Raji (cell line): Measurements from ENCODE around the gene TRAPPC11.

ENCODE experiments used
- POLR2A ChIP-seq: IDR thresholded peaks from 2 replicates; pipeline ENCODE4 v1.6.1; 2011; ENCODE audit warnings: low read depth, low read length, control low read depth; ENCODE audit not compliant: insufficient read depth

TRAPPC11 gene

GRCh38 chr4:183675625-183676024 lies 16.5 kb downstream of the TRAPPC11 start:
- TF ChIP-seq POLR2A = no peak

- no peak for TF ChIP-seq POLR2A
Observed at GRCh38 chr4:183681119-183681518, 22.0 kb downstream of the TRAPPC11 start.

DNA sequence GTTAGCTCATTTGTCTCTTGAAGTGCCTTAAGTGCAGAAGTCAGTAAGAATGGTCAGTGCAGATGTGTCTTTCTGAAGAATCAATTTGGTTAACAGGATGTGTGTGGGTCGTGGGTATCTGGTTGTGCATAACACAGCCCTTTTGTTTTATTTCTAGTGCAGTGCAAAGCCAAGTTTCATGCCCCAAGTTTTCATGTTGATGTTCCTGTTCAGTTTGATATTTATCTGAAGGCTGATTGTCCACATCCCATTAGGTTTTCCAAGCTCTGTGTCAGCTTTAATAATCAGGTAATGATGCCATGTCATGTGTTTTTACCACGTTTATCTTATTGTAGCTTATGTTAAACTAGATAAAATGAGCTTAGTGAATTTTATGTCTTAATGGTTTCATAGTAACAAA lies 27.4 kb downstream of the TRAPPC11 start:
- no peak for TF ChIP-seq POLR2A

GRCh38 chr4:183688216-183688615 lies 29.1 kb downstream of the TRAPPC11 start:
- no peak for TF ChIP-seq POLR2A

- TF ChIP-seq POLR2A = no peak
Observed at GRCh38 chr4:183691006-183691405, 31.9 kb downstream of the TRAPPC11 start.

DNA sequence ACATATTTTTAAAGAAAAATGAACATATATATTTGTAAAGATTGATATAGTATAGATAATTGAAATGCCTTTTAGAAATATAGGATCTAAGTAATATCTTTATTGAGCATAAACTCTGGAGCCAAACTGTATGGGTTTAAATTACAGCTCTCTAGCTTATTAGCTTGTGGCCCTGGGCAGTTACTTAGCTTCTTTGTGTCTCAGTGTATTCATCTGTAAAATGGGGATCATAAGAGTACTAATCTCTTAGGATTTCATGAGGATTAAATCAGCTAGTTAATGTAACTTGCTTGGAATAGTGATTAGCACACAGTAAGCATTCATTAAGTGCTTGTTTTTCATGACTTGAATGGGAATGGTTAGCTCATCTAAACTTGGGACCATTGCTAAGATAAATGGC lies 32.8 kb downstream of the TRAPPC11 start:
- TF ChIP-seq POLR2A = no peak

- TF ChIP-seq POLR2A = no peak
Observed at GRCh38 chr4:183698909-183699308, 39.8 kb downstream of the TRAPPC11 start.

DNA sequence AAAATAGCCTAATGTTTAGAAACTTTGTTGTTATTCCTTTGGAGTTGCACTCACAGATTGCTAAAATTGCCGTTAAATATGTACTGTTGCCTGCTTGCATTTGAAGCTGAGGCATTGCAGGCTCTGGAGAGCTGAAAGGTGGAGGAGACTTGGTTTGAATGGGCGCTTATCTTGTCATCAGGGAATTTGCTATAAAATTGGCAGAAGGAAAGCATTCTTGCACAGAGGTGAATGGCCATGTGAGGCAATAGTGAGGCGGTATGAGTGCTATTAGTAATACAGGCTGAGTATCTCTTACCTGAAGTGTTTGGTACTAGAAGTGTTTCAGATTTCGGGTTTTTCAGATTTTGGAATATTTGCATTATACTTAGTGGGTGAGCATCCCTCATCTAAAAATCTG lies 41.3 kb downstream of the TRAPPC11 start:
- no peak for TF ChIP-seq POLR2A

- no peak for TF ChIP-seq POLR2A
Observed at GRCh38 chr4:183702492-183702891, 43.4 kb downstream of the TRAPPC11 start.

GRCh38 chr4:183714626-183715025 lies 55.5 kb downstream of the TRAPPC11 start:
- no peak for TF ChIP-seq POLR2A

GRCh38 chr4:183716302-183716701 lies 57.2 kb downstream of the TRAPPC11 start:
- TF ChIP-seq POLR2A = no peak

GRCh38 chr4:183718876-183719275 lies 59.8 kb downstream of the TRAPPC11 start:
- no peak for TF ChIP-seq POLR2A

DNA sequence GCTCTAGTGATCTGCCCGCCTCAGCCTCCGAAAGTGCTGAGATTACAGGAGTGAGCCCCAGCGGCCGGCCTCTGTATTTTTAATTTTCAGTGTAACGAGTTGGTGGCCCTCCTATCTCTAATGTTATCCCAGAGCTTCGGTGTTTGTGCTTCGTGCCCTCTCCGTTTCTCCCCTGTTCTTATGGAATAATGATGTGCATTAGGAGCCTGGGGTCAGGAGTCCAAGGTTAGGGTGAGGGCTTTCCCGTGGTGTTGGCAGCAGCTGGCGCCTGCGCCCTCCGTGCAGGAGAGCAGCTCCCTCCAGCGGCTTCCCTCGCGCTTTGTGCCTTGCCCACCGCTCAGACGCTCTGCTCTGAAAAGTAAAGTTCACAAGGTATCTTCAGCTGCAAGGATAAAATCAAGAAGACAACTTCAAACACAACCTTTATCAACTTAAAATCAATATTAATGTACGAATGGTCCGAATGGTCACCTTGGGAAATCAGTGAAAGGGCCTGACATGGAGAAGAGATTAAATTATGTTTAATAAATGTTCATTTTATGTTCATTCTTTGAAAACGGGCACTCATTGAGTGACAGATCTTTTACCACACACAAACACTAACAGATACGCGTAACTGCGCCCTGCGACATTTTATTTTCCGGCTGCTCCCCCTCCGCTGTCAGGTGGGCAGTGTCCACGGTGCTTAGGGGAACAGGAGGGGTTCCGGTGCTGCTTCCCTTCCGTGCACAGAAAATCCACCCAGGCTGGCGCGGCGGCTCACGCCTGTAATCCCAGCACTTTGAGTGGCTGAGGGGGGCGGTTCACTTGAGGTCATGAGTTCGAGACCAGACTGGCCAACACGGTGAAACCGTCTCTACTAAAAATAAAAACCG lies 62.4 kb downstream of the TRAPPC11 start:
- no peak for TF ChIP-seq POLR2A

DNA sequence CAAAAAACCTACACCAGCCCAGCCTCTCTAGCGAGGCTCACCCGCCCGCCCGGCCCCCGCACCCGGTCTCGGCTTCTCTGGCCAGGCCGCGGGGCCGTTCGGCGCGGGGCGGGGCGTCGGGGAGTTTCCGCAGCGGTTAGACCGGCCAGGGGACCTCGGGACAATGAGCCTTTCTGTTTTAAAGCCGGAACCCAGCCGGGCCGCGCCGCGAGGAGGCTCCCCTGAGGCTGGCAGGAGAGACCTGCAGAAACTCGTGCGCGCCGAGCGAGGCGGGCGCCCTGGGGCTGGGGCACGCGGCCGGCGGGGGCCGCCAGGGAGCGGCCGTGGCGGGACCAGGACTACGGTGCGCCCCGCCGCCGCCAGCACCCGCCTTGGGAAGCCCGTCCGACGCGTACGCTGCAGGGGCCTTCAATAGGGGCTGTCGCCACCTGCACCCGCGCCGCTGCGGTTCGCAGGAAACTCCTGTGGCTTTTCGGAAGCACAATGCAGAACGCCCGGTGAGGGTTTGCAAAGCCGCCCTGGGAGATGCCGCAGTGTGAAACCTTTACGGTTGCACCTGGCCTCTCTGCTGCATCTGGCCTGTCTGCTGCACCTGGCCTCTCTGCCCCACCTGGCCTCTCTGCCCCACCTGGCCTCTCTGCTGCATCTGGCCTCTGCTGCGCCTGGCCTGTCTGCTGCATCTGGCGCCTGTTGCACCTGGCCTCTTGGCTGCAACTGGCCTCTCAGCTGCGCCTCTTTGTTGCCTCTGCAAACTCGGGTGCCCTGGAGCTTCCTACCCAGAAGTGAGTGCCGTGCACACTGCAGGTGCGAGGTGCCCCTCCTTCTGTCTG lies 63.9 kb downstream of the TRAPPC11 start:
- TF ChIP-seq POLR2A = no peak

DNA sequence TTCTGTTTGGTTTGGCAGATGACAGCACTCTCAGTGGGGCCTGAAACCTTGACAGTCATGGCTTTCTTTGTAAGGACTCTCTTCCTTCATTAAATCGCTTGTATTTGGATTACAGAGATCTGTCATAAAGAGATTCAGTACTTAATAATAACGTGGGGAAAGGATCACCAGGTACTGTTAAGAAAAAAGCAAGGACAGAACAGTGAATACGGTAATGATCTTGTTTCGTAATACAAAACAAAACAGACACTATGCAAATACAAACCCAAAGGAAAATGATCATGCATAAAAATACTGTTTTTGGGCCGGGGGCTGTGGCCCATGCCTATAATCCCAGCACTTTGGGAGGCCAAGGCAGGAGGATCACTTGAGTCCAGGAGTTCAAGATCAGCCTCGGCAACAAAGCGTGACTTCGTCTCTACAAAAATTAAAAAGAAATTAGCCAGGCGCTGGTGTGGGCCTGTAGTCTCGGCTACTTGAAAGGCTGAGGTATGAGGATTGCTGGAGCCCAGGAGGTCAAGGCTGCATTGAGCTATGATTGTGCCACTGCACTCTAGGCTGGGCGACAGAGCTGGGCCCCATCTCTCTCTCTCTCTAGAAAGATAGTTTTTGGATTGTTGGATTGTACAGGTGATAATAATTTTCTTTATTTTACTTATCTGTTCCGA lies 64.6 kb downstream of the TRAPPC11 start:
- TF ChIP-seq POLR2A = no peak
